Right renal pelvis (tissue), 4 donors: ENCODE results near the gene METRN. TPM values are rescaled to one million over a fixed set of nuclear protein-coding genes. Genes with fewer than 3 reads are reported as not detected.

Experiments used
- DNase-seq, 4 donors: peaks; one replicate each; pipeline ENCODE4 v3.0.0-alpha.2; 2013; ENCODE audit warnings: low read depth in 4 of 4, low spot score in 3 of 4, missing footprints in 1 of 4
- polyA plus RNA-seq, 4 donors: library from polyadenylated mRNA; unstranded; fragments of 120-200 nt; gene quantifications; one replicate each; pipeline ENCODE4 v1.2.1, GENCODE V29; 2013; ENCODE audit not compliant: insufficient read length in 4 of 4

METRN gene
- polyA plus RNA-seq, 4 donors: 5.8 to 17.0 (median 9.3) TPM

- DNase-seq: no peak
Observed at GRCh38 chr16:767743-768235, 52.9 kb downstream of the METRN start.

GRCh38 chr16:768428-768827, 53.5 kb downstream of the METRN start:
- no peak for DNase-seq

Other genes with a start within 250 kb of the METRN start
- gene CAPN15, start 187.4 kb upstream of the METRN start, polyA plus RNA-seq: 10 to 100 TPM; 23.1 to 35.7 (median 26.3) TPM
- gene PRR35, start 154.7 kb upstream of the METRN start, polyA plus RNA-seq: 10 to 100 TPM; 10.5 to 18.4 (median 11.0) TPM
- gene NHLRC4, start 148.1 kb upstream of the METRN start, polyA plus RNA-seq: 1 to 10 TPM; 7.2 to 9.9 (median 8.0) TPM
- gene PIGQ, start 145.2 kb upstream of the METRN start, polyA plus RNA-seq: 10 to 100 TPM; 54.7 to 75.4 (median 65.0) TPM
- 10 to 100 TPM; 17.1 to 28.6 (median 19.9) TPM for gene RAB40C, start 125.1 kb upstream of the METRN start, polyA plus RNA-seq
- gene WFIKKN1, start 84.1 kb upstream of the METRN start, polyA plus RNA-seq: 1 to 10 TPM; 1.4 to 2.8 (median 1.7) TPM
- gene METTL26, start 78.8 kb upstream of the METRN start, polyA plus RNA-seq: 10 to 100 TPM; 46.8 to 75.5 (median 51.3) TPM
- gene MCRIP2, start 73.3 kb upstream of the METRN start, polyA plus RNA-seq: 10 to 100 TPM; 15.4 to 28.0 (median 17.3) TPM
- gene WDR90, start 65.8 kb upstream of the METRN start, polyA plus RNA-seq: 10 to 100 TPM; 28.1 to 49.7 (median 37.7) TPM
- 100 to 1,000 TPM in 1 of 4 donors, 10 to 100 TPM in 3; 70.5 to 111 (median 77.6) TPM for gene RHOT2, start 47.0 kb upstream of the METRN start, polyA plus RNA-seq
- gene RHBDL1, start 39.4 kb upstream of the METRN start, polyA plus RNA-seq: 1 to 10 TPM in 3 of 4 donors, under 1 TPM in 1; 0.91 to 2.7 (median 1.8) TPM
- gene STUB1, start 34.7 kb upstream of the METRN start, polyA plus RNA-seq: 100 to 1,000 TPM in 3 of 4 donors, 10 to 100 TPM in 1; 93.2 to 138 (median 122) TPM
- gene JMJD8, start 30.8 kb upstream of the METRN start, polyA plus RNA-seq: 10 to 100 TPM; 64.4 to 85.4 (median 66.1) TPM
- 10 to 100 TPM in 3 of 4 donors, 1 to 10 TPM in 1; 10.0 to 14.0 (median 10.8) TPM for gene WDR24, start 24.7 kb upstream of the METRN start, polyA plus RNA-seq
- gene FBXL16, start 9.3 kb upstream of the METRN start, polyA plus RNA-seq: 1 to 10 TPM in 3 of 4 donors, under 1 TPM in 1; 0.79 to 1.8 (median 1.2) TPM
- 10 to 100 TPM; 13.5 to 27.8 (median 14.4) TPM for gene ANTKMT, start 6.0 kb downstream of the METRN start, polyA plus RNA-seq
- gene CCDC78, start 11.3 kb downstream of the METRN start, polyA plus RNA-seq: 1 to 10 TPM; 1.1 to 3.6 (median 1.8) TPM
- gene HAGHL, start 12.0 kb downstream of the METRN start, polyA plus RNA-seq: 1 to 10 TPM; 3.1 to 7.3 (median 3.2) TPM
- 10 to 100 TPM; 21.0 to 28.5 (median 25.2) TPM for gene CIAO3, start 25.9 kb downstream of the METRN start, polyA plus RNA-seq
- 10 to 100 TPM; 11.4 to 33.7 (median 22.2) TPM for gene MSLN, start 45.6 kb downstream of the METRN start, polyA plus RNA-seq
- 10 to 100 TPM; 10.6 to 21.7 (median 12.0) TPM for gene RPUSD1, start 73.3 kb downstream of the METRN start, polyA plus RNA-seq
- gene CHTF18, start 73.5 kb downstream of the METRN start, polyA plus RNA-seq: 10 to 100 TPM; 23.3 to 33.3 (median 25.9) TPM
- gene GNG13, start 85.6 kb downstream of the METRN start, polyA plus RNA-seq: under 1 TPM in 3 of 4 donors, not detected in 1; 0.18 to 0.37 (median 0.36) TPM